Loucy (cell line): ENCODE results near the gene VPS18.

Experiments
- H2AFZ ChIP-seq: fragments of 200-600 bp; sonication (generic); 2 replicates; pipeline ENCODE4 v1.6.0; 2016; ENCODE audit warnings: antibody characterized with exemption, mild to moderate bottlenecking, low read length, moderate library complexity
- H3F3A ChIP-seq: fragments of 200-600 bp; 2 replicates; pipeline ENCODE4 v1.6.0; 2016; ENCODE audit warnings: antibody characterized with exemption, low read depth, mild to moderate bottlenecking
- H3K27me3 ChIP-seq: fragments of 200-600 bp; sonication (generic); 2 replicates; pipeline ENCODE4 v1.6.1; 2014; ENCODE audit warnings: low read length, mild to moderate bottlenecking; ENCODE audit not compliant: insufficient read depth, poor library complexity, severe bottlenecking
- H3K36me3 ChIP-seq: fragments of 200-600 bp; sonication (generic); 2 replicates; pipeline ENCODE4 v1.6.1; 2016; ENCODE audit warnings: low read length; ENCODE audit not compliant: insufficient read depth
- H3K4me1 ChIP-seq: fragments of 200-600 bp; sonication (generic); 2 replicates; pipeline ENCODE4 v1.5.1; 2014; ENCODE audit warnings: low read length, mild to moderate bottlenecking; ENCODE audit not compliant: insufficient read depth, poor library complexity, severe bottlenecking
- H3K4me2 ChIP-seq: fragments of 200-600 bp; sonication (generic); 2 replicates; pipeline ENCODE4 v1.6.0; 2014; ENCODE audit warnings: antibody characterized with exemption, low read length, low read depth, mild to moderate bottlenecking; ENCODE audit not compliant: poor library complexity, severe bottlenecking
- H3K4me3 ChIP-seq: fragments of 200-600 bp; sonication (generic); 2 replicates; pipeline ENCODE4 v1.5.1; 2014; ENCODE audit warnings: low read length, mild to moderate bottlenecking, mixed read lengths; ENCODE audit not compliant: poor library complexity, severe bottlenecking
- H3K79me2 ChIP-seq: fragments of 200-600 bp; sonication (generic); 2 replicates; pipeline ENCODE4 v1.6.1; 2014; ENCODE audit warnings: low read length; ENCODE audit not compliant: insufficient read depth
- H3K9ac ChIP-seq: fragments of 200-600 bp; sonication (generic); 2 replicates; pipeline ENCODE4 v1.6.0; 2014; ENCODE audit warnings: mild to moderate bottlenecking, low read depth, low read length, moderate library complexity; ENCODE audit not compliant: poor library complexity, severe bottlenecking
- H3K9me2 ChIP-seq: fragments of 200-600 bp; sonication (generic); replicated peaks from 2 replicates; pipeline ENCODE4 v1.6.1; 2016; ENCODE audit warnings: low read depth, low read length, mixed read lengths
- H3K9me3 ChIP-seq: fragments of 200-600 bp; sonication (generic); 2 replicates; pipeline ENCODE4 v1.6.1; 2014; ENCODE audit warnings: mild to moderate bottlenecking, antibody characterized with exemption, low read length, low read depth; ENCODE audit not compliant: insufficient read depth
- H4K20me1 ChIP-seq: fragments of 200-600 bp; sonication (generic); 2 replicates; pipeline ENCODE4 v1.6.0; 2014; ENCODE audit warnings: antibody characterized with exemption, low read length, mild to moderate bottlenecking; ENCODE audit not compliant: insufficient read depth, poor library complexity, severe bottlenecking
- CTCF ChIP-seq: fragments of 200-600 bp; sonication (generic); conservative IDR thresholded peaks from 2 replicates; pipeline ENCODE4 v1.5.1; 2014; ENCODE audit warnings: mild to moderate bottlenecking, antibody characterized with exemption, low read length
- EZH2phosphoT487 ChIP-seq: fragments of 200-600 bp; IDR thresholded peaks from 2 replicates; pipeline ENCODE4 v1.6.1; 2018; ENCODE audit warnings: antibody characterized with exemption, mild to moderate bottlenecking, moderate library complexity, borderline replicate concordance

Gene VPS18

GRCh38 chr15:40894681-40895448 is 615 bp downstream of the VPS18 start:
- Histone ChIP-seq H3F3A (no peaks in the 10 kb centered on the region), H3K9me3 (no peaks in the 10 kb centered on the region), H3K27me3 (no peaks in the 10 kb centered on the region), H3K79me2 (peaks cover 50% of the 10 kb centered on the region), H2AFZ (peak overlapping the region; percentile 84), H3K9ac (peak overlapping the region; percentile 88), H3K4me3 (peak overlapping the region; percentile 95), H3K4me2 (peak overlapping the region; percentile 95), H3K4me1 (peaks cover 11% of the 10 kb centered on the region), H3K9me2 (no peaks in the 10 kb centered on the region), H4K20me1 (peaks cover 15% of the 10 kb centered on the region), H3K36me3 (peaks cover 11% of the 10 kb centered on the region; the same call in 1 of the 2 replicates)
- peak; percentile 68 for TF ChIP-seq CTCF
- no peak for TF ChIP-seq EZH2phosphoT487

- TF ChIP-seq CTCF (no peak), EZH2phosphoT487 (no peak)
- Histone ChIP-seq H2AFZ (no peak overlapping the region), H3K9me2 (no peaks in the 10 kb centered on the region), H3K79me2 (peaks cover 69% of the 10 kb centered on the region), H3K36me3 (peaks cover 39% of the 10 kb centered on the region; the same call in 1 of the 2 replicates), H3K4me3 (no peak overlapping the region), H3K27me3 (no peaks in the 10 kb centered on the region), H3F3A (no peaks in the 10 kb centered on the region), H3K4me1 (peaks cover 14% of the 10 kb centered on the region), H3K9me3 (no peaks in the 10 kb centered on the region), H3K4me2 (no peak overlapping the region), H4K20me1 (peaks cover 38% of the 10 kb centered on the region), H3K9ac (no peak overlapping the region)
Observed at GRCh38 chr15:40899536-40900207, 5.4 kb downstream of the VPS18 start.

GRCh38 chr15:40900256-40901052 is 6.2 kb downstream of the VPS18 start:
- no peak overlapping the region for H2AFZ ChIP-seq
- peaks cover 39% of the 10 kb centered on the region; the same call in 1 of the 2 replicates for H3K36me3 ChIP-seq
- H3F3A ChIP-seq: no peaks in the 10 kb centered on the region
- H3K9me2 ChIP-seq: no peaks in the 10 kb centered on the region
- H3K4me3 ChIP-seq: peak overlapping the region; percentile 17
- peaks cover 63% of the 10 kb centered on the region for H3K79me2 ChIP-seq
- TF ChIP-seq EZH2phosphoT487 (no peak), CTCF (no peak)
- H3K27me3 ChIP-seq: no peaks in the 10 kb centered on the region
- H3K9me3 ChIP-seq: no peaks in the 10 kb centered on the region
- peaks cover 10% of the 10 kb centered on the region for H3K4me1 ChIP-seq
- H3K4me2 ChIP-seq: peak overlapping the region; percentile 59
- H3K9ac ChIP-seq: peak overlapping the region; percentile 20
- H4K20me1 ChIP-seq: peaks cover 38% of the 10 kb centered on the region
